MCF 10A (cell line): ENCODE measurements around the gene URB1. TPM values are rescaled to one million over a fixed set of nuclear protein-coding genes. Genes with fewer than 3 reads are reported as not detected.

Source experiments
- BruUV-seq: library from RNA; stranded (reverse); fragments of 400-500 nt; replicated peaks from 2 replicates; lab custom pipeline; 2021; lab: Mats Ljungman, UMichigan
- CTCF ChIA-PET: fragments of 300-600 bp; sonication (Branson Sonifier 250); formaldehyde crosslinking; extraction: SDS; loops from one replicate; lab custom pipeline; 2021; ENCODE audit warnings: antibody characterized with exemption, inconsistent platforms; lab: Yijun Ruan, JAX
- POLR2A ChIA-PET: fragments of 300-600, 350-650 bp; sonication (Branson Sonifier 250); formaldehyde crosslinking; extraction: SDS; loops from one replicate; lab custom pipeline; 2020; ENCODE audit warnings: antibody characterized with exemption, inconsistent platforms; lab: Yijun Ruan, JAX
- DNase-seq: peaks from one replicate; pipeline ENCODE4 v3.0.0-alpha.2; 2018; ENCODE audit not compliant: unreplicated experiment
- H3K27ac Mint-ChIP-seq: one replicate; pipeline ENCODE4 v1.8.0; 2022; ENCODE audit warnings: mild to moderate bottlenecking, low read depth, mixed read lengths; ENCODE audit not compliant: unreplicated experiment
- H3K27me3 Mint-ChIP-seq: one replicate; pipeline ENCODE4 v1.8.0; 2022; ENCODE audit warnings: mixed read lengths; ENCODE audit not compliant: insufficient read depth, unreplicated experiment
- H3K36me3 Mint-ChIP-seq: one replicate; pipeline ENCODE4 v1.8.0; 2022; ENCODE audit warnings: mild to moderate bottlenecking, moderate library complexity, mixed read lengths; ENCODE audit not compliant: insufficient read depth, unreplicated experiment
- H3K4me1 Mint-ChIP-seq: one replicate; pipeline ENCODE4 v1.8.0; 2022; ENCODE audit warnings: mixed read lengths; ENCODE audit not compliant: insufficient read depth, unreplicated experiment
- H3K4me3 Mint-ChIP-seq: one replicate; pipeline ENCODE4 v1.8.0; 2022; ENCODE audit warnings: mild to moderate bottlenecking, moderate library complexity, mixed read lengths; ENCODE audit not compliant: unreplicated experiment
- H3K9me3 Mint-ChIP-seq: one replicate; pipeline ENCODE4 v1.8.0; 2022; ENCODE audit warnings: mixed read lengths; ENCODE audit not compliant: unreplicated experiment
- CTCF ChIP-seq: fragments of 200-600 bp; IDR thresholded peaks from one replicate; pipeline ENCODE4 v1.8.0; 2022; ENCODE audit warnings: antibody characterized with exemption, mild to moderate bottlenecking; ENCODE audit not compliant: unreplicated experiment
- intact Hi-C: fragments of 100-400 bp; cut with micrococcal nuclease; formaldehyde crosslinking; loops from 2 replicates; pipeline ENCODE4 v1.14.1; 2022
- total RNA-seq: library from RNA; stranded (reverse); gene quantifications from 2 replicates; pipeline ENCODE4 v1.2.3, GENCODE V29; 2022

The URB1 gene
- total RNA-seq, 1 experiment from 2014 or later = 43.5 TPM

- TF ChIP-seq CTCF = no peak
- no peak for DNase-seq
- ChIA-PET POLR2A (no interaction called here), CTCF (interaction anchor here (0.7 kb wide), 1 partner anchor 103 kb away, joined by 3 read pairs; no protein-coding TSS in a partner anchor)
- H3K27ac Mint-ChIP-seq = no peak overlapping the region
- BruUV-seq = no TSS peak
- peaks cover 33% of the 10 kb centered on the region for H3K36me3 Mint-ChIP-seq
- intact Hi-C loops = no loop called here
- no peaks in the 10 kb centered on the region for H3K27me3 Mint-ChIP-seq
- no peak overlapping the region for H3K4me3 Mint-ChIP-seq
- no peaks in the 10 kb centered on the region for H3K9me3 Mint-ChIP-seq
- no peaks in the 10 kb centered on the region for H3K4me1 Mint-ChIP-seq
Observed at GRCh38 chr21:32300117-32300681, 92.6 kb downstream of the URB1 start.

- ChIA-PET POLR2A (interaction anchor here (1.0 kb wide), 1 partner anchor 11 kb away, joined by 3 read pairs; no protein-coding TSS in a partner anchor), CTCF (interaction anchor here (0.7 kb wide), 1 partner anchor 103 kb away, joined by 3 read pairs; no protein-coding TSS in a partner anchor)
- BruUV-seq = no TSS peak
- Mint-ChIP-seq H3K27ac (no peak overlapping the region), H3K36me3 (peaks cover 33% of the 10 kb centered on the region), H3K4me1 (no peaks in the 10 kb centered on the region), H3K9me3 (no peaks in the 10 kb centered on the region), H3K27me3 (no peaks in the 10 kb centered on the region), H3K4me3 (no peak overlapping the region)
- intact Hi-C loops = no loop called here
- no peak for TF ChIP-seq CTCF
- no peak for DNase-seq
Observed at GRCh38 chr21:32299695-32300094, 93.1 kb downstream of the URB1 start.

- intact Hi-C loops = no loop called here
- no peak within 1 kb of the TSS for H3K27ac Mint-ChIP-seq
- POLR2A ChIA-PET = interaction anchor here (1.0 kb wide), 1 partner anchor 10 kb away, joined by 3 read pairs; no protein-coding TSS in a partner anchor
Observed at GRCh38 chr21:32298658-32299081, 94.1 kb downstream of the URB1 start, which contains the start of gene MRAP. Gene MRAP (plus strand): TSS chr21:32298855. CDS start chr21:32298972, 117 bp downstream.

More at GRCh38 chr21:32298658-32299081, 94.1 kb downstream of the URB1 start, which contains the start of gene MRAP:
- Mint-ChIP-seq H3K4me3 (no peak within 1 kb of the TSS), H3K9me3 (no peaks in the 10 kb centered on the region), H3K27me3 (no peaks in the 10 kb centered on the region), H3K4me1 (no peaks in the 10 kb centered on the region), H3K36me3 (peaks cover 33% of the 10 kb centered on the region)
- CTCF ChIA-PET = interaction anchor here (0.6 kb wide), 1 partner anchor 297 kb away, joined by 3 read pairs; no protein-coding TSS in a partner anchor
- DNase-seq = no peak
- BruUV-seq = no TSS peak
- no peak for TF ChIP-seq CTCF
